Activated naive CD8-positive, alpha-beta T cell (primary cell): ENCODE measurements around the gene PRSS21.
A peak's percentile ranks its signal among the peaks of the same experiment; 100 is the strongest.

Experiments
- H3K27ac Mint-ChIP-seq: one replicate; pipeline ENCODE4 v1.8.0; 2021; ENCODE audit warnings: mixed read lengths
- H3K27me3 Mint-ChIP-seq: one replicate; pipeline ENCODE4 v1.8.0; 2021; ENCODE audit warnings: mixed read lengths
- H3K36me3 Mint-ChIP-seq: one replicate; pipeline ENCODE4 v1.8.0; 2021; ENCODE audit warnings: mixed read lengths
- H3K4me1 Mint-ChIP-seq: one replicate; pipeline ENCODE4 v1.8.0; 2021; ENCODE audit warnings: low read depth, mixed read lengths
- H3K4me3 Mint-ChIP-seq: one replicate; pipeline ENCODE4 v1.8.0; 2021; ENCODE audit warnings: mild to moderate bottlenecking, mixed read lengths
- H3K9me3 Mint-ChIP-seq: one replicate; pipeline ENCODE4 v1.8.0; 2021; ENCODE audit warnings: low read depth, mixed read lengths

PRSS21 gene

DNA sequence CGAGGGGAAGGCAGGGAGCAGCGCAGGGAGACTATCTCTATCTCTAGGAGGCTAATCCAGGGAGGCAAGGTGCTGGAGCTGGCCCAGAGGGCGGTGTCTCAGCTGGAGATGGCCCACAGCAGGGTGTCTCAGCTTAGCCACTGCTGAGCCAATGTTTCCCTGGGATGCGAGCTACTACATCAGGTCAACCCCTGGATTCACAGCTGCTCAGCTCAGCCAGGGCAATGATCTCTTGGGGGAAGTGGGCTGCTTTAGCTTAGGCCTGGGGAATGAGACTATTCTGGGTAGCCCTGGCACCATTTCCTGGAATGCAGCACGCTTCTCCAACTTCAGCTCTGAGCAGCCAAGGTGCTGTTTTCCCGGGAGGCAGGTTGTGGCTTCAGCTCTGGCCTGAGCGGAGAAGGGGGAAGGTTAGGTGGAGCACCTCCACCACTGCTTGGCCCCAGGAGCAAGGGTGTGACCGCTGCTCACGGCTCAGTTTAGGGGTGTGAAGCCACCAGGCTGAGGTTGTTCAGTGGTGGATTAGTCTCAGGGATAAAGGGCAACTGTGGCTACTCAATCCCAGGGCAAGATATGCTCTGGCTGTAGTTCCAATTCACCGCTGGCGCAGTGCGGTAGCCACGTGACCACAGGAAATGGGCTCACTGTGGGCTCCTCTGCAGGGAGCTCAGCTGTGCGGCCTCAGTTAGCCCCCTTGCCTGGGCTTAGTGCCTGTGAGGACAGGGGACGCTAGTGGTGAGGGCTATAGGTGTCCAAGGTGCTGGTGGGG lies 5.2 kb upstream of the PRSS21 start:
- H3K9me3 Mint-ChIP-seq: no peaks in the 10 kb centered on the region
- H3K27ac Mint-ChIP-seq: no peak overlapping the region
- no peaks in the 10 kb centered on the region for H3K36me3 Mint-ChIP-seq
- H3K27me3 Mint-ChIP-seq: peaks cover 3% of the 10 kb centered on the region
- no peak overlapping the region for H3K4me3 Mint-ChIP-seq
- no peaks in the 10 kb centered on the region for H3K4me1 Mint-ChIP-seq

DNA sequence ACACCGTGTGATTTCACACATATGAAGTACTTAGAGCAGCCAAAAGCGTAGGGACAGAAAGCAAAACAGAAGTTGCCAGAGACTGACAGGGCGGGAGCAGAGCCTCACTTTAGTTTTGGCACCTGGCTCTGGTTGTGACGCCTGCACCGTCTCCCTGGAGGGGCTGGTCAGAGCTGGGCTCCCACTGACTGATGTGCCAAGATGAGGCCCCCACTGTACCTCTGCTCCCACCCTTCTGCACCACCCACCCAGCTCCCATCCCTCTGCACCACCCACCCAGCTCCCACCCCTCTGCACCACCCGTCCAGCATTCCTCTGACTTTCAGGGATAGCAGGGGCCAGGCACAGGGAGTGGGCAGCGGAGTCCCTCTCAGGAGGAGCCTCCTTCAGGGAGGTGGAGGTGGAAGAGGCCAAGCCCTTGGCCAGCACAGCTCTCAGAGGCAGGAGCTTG lies 3.2 kb upstream of the PRSS21 start:
- H3K9me3 Mint-ChIP-seq: no peaks in the 10 kb centered on the region
- H3K4me3 Mint-ChIP-seq: no peak overlapping the region
- no peaks in the 10 kb centered on the region for H3K36me3 Mint-ChIP-seq
- no peak overlapping the region for H3K27ac Mint-ChIP-seq
- H3K4me1 Mint-ChIP-seq: no peaks in the 10 kb centered on the region
- peaks cover 2% of the 10 kb centered on the region for H3K27me3 Mint-ChIP-seq

- Mint-ChIP-seq H3K4me1 (no peaks in the 10 kb centered on the region), H3K4me3 (no peak overlapping the region), H3K27ac (no peak overlapping the region), H3K27me3 (no peaks in the 10 kb centered on the region), H3K9me3 (no peaks in the 10 kb centered on the region), H3K36me3 (no peaks in the 10 kb centered on the region)
These were observed 2.3 kb upstream of the PRSS21 start for GRCh38 chr16:2814551-2815298.

GRCh38 chr16:2815299-2815771 lies 1.7 kb upstream of the PRSS21 start:
- Mint-ChIP-seq H3K27ac (no peak overlapping the region), H3K4me3 (no peak overlapping the region), H3K27me3 (no peaks in the 10 kb centered on the region), H3K36me3 (no peaks in the 10 kb centered on the region), H3K4me1 (no peaks in the 10 kb centered on the region), H3K9me3 (no peaks in the 10 kb centered on the region)

DNA sequence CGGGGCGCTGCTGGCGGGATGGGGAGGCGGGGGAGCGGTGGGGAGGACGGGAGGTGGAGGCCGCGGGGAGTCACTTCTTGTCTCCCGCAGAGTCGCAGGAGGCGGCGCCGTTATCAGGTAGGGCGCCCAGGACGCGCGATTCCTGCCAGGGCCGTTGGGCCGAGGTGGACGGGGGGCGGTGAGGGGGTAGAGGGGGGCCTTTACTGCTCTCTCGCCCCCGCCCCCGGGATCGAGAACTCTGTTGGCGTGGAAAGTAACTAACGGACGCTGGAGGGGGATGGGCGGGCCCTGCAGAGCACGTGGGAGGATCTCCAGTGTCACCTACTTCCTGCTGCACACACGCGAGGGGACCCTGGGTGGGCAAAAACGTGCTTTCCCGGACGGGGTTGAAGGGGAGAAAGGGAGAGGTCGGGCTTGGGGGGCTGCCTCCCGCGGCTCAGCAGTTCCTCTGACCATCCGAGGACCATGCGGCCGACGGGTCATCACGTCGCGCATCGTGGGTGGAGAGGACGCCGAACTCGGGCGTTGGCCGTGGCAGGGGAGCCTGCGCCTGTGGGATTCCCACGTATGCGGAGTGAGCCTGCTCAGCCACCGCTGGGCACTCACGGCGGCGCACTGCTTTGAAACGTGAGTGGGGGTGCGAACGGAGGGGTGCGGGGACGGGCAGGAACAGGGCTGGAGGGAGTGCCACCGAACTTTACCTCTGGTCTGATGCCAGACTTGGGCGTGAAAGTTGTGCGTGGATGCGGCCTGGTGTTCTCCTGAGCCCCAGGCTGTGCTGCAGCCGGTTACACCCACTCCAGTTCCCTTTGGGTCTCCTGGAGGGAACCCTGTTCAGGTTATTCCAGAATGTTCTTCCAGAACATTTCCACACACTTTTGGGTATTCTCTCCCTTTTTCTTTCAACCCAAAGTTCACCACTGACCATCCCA lies 569 bp downstream of the PRSS21 start:
- Mint-ChIP-seq H3K36me3 (no peaks in the 10 kb centered on the region), H3K4me3 (peak overlapping the region; percentile 57), H3K27me3 (no peaks in the 10 kb centered on the region), H3K27ac (peak overlapping the region; percentile 61), H3K4me1 (no peaks in the 10 kb centered on the region), H3K9me3 (no peaks in the 10 kb centered on the region)

GRCh38 chr16:2818272-2818876 lies 1.3 kb downstream of the PRSS21 start:
- Mint-ChIP-seq H3K27ac (no peak overlapping the region), H3K4me3 (peak overlapping the region; percentile 53), H3K27me3 (no peaks in the 10 kb centered on the region), H3K9me3 (no peaks in the 10 kb centered on the region), H3K36me3 (no peaks in the 10 kb centered on the region), H3K4me1 (no peaks in the 10 kb centered on the region)

DNA sequence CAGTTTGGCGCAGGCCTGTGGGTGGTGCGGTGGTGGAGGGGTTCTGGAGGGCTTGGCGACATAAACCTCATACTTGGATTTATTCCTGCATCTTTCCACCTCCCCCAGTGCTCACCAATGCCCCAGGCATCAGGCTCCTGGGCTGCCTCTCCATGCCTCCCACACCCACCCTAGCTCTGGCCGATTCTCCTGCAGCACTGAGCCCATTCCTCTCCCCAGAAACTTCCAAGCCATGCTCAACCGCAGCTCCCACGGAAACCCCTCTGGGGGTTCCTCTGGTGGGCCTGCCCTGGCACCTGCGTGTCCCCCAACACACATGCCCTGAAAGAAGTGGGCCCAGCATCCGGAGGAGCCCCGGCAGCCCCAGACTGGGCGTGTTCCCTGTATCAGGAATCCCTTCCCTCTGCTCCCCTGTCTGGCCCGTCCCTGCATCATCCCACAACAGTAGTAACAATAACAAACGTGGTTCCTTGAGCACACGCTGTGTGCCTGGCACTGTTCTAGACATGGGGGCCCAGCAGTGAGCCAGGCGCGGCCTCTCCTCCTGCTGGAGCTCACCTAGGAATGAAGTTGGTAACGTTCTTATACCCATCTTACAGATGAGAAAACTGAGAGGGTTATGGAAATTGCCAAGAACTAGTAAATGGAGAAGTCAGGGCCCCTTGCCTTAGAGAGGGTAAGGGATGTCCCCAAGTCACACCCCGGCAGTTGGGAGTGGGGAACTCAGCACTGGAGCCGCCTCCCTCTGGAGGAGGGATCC lies 2.3 kb downstream of the PRSS21 start:
- Mint-ChIP-seq H3K27me3 (no peaks in the 10 kb centered on the region), H3K9me3 (no peaks in the 10 kb centered on the region), H3K4me1 (no peaks in the 10 kb centered on the region), H3K27ac (no peak overlapping the region), H3K36me3 (no peaks in the 10 kb centered on the region), H3K4me3 (no peak overlapping the region)

DNA sequence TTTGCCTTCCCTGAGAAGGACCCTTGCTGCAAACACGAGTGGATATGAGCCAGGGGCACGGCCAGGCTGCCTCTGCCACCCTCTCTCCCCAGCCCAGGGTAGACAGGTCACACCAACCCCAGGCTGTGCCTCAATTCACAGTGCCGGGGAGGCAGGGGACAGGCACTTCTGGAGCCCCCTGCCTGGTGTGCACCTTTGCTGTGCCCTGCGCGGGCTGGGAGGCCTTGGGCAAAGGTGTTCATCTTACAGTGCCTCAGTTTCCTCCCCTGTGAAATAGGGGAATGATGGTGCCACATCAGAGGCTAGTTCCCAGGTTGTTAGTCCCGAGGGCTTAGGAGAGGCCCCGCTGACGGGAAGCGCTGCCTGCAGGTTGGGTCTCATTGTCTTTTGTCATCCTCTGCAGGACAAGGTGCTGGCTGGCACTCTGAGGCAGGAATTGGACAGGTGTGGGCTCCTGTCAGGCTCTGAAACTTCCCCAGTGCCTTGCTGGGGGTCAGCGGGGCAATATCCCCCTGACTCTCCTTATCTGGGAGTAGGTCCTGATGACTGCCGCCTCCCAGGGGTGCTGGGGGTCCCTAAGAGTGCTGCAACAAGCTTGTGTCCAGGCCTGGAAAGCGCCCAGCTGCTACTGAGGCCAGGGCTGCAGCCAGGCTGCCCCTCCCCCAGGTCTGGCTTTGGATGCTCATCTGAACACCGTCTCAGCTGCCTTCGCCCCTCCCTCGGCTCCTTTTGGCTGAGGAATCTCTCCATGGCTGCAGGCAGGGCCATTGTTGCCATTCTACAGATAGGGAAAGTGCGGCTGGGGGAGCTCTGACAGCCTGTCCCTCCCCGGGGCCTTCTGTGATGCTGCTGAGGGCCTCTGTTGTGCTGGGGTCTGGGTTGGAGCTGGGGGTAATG lies 3.1 kb downstream of the PRSS21 start:
- H3K36me3 Mint-ChIP-seq: no peaks in the 10 kb centered on the region
- H3K27ac Mint-ChIP-seq: no peak overlapping the region
- H3K9me3 Mint-ChIP-seq: no peaks in the 10 kb centered on the region
- H3K4me3 Mint-ChIP-seq: no peak overlapping the region
- H3K27me3 Mint-ChIP-seq: no peaks in the 10 kb centered on the region
- no peaks in the 10 kb centered on the region for H3K4me1 Mint-ChIP-seq

DNA sequence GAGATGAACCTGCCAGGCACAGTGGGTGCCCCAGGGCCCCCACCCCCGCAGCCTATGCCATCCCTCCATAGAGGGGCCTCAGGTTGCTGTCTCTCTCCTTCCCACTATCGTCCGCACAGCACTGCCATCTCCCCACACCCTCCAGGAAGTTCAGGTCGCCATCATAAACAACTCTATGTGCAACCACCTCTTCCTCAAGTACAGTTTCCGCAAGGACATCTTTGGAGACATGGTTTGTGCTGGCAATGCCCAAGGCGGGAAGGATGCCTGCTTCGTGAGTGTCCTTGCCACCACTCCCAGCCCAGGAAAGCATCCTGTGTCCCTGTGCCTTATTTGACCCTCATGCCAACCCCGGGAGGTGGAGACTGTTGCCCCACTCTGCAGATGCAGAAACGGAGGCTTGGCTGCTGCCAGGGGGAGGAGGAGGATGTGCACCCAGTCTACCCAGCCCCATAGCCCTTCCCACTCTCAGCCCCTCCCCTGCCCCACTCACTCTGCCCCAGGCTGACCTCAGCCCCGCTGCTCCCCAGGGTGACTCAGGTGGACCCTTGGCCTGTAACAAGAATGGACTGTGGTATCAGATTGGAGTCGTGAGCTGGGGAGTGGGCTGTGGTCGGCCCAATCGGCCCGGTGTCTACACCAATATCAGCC lies 3.9 kb downstream of the PRSS21 start:
- Mint-ChIP-seq H3K27me3 (no peaks in the 10 kb centered on the region), H3K9me3 (no peaks in the 10 kb centered on the region), H3K27ac (no peak overlapping the region), H3K4me1 (no peaks in the 10 kb centered on the region), H3K36me3 (no peaks in the 10 kb centered on the region), H3K4me3 (no peak overlapping the region)

DNA sequence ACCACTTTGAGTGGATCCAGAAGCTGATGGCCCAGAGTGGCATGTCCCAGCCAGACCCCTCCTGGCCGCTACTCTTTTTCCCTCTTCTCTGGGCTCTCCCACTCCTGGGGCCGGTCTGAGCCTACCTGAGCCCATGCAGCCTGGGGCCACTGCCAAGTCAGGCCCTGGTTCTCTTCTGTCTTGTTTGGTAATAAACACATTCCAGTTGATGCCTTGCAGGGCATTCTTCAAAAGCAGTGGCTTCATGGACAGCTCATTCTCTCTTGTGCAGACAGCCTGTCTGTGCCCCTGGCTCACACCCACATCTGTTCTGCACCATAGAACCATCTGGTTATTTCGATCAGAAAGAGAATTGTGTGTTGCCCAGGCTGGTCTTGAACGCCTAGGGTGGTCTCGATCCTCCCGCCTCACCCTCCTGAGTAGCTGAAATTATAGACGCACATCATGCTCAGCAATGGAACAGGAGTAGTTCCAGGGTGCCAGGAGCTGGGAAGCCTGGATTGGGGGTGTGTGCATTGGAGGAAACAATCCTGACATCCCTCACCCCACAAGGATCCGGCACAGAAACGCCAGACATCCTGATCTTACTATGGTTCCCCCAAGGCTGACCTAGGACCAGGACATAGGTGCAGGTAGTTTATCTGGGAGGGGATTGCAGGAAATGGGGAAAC lies 4.6 kb downstream of the PRSS21 start:
- H3K9me3 Mint-ChIP-seq: no peaks in the 10 kb centered on the region
- no peak overlapping the region for H3K4me3 Mint-ChIP-seq
- no peaks in the 10 kb centered on the region for H3K36me3 Mint-ChIP-seq
- no peaks in the 10 kb centered on the region for H3K4me1 Mint-ChIP-seq
- no peaks in the 10 kb centered on the region for H3K27me3 Mint-ChIP-seq
- no peak overlapping the region for H3K27ac Mint-ChIP-seq

DNA sequence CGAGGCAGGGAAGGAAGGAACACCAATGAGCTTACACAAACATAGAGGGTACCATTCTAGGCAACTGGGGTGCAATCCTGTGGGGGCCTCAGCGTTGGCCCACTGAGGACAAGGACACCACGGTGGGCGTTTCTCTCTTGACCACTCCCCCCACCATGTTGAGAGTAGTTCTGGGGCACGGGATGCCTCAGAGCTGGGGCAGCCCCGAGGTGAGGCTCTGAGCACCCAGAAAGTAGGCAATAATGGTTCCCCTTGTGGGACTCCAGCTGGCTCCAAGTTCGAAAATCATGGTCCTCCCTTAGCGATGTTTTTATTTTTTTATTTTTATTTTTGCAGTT lies 5.1 kb downstream of the PRSS21 start:
- H3K4me3 Mint-ChIP-seq: no peak overlapping the region
- H3K36me3 Mint-ChIP-seq: no peaks in the 10 kb centered on the region
- no peaks in the 10 kb centered on the region for H3K9me3 Mint-ChIP-seq
- no peaks in the 10 kb centered on the region for H3K4me1 Mint-ChIP-seq
- no peak overlapping the region for H3K27ac Mint-ChIP-seq
- no peaks in the 10 kb centered on the region for H3K27me3 Mint-ChIP-seq

GRCh38 chr16:2822496-2822895 lies 5.5 kb downstream of the PRSS21 start:
- Mint-ChIP-seq H3K36me3 (no peaks in the 10 kb centered on the region), H3K27me3 (no peaks in the 10 kb centered on the region), H3K27ac (no peak overlapping the region), H3K9me3 (no peaks in the 10 kb centered on the region), H3K4me3 (no peak overlapping the region), H3K4me1 (no peaks in the 10 kb centered on the region)
